ENCODE measurements around the gene BIRC7.

DNA sequence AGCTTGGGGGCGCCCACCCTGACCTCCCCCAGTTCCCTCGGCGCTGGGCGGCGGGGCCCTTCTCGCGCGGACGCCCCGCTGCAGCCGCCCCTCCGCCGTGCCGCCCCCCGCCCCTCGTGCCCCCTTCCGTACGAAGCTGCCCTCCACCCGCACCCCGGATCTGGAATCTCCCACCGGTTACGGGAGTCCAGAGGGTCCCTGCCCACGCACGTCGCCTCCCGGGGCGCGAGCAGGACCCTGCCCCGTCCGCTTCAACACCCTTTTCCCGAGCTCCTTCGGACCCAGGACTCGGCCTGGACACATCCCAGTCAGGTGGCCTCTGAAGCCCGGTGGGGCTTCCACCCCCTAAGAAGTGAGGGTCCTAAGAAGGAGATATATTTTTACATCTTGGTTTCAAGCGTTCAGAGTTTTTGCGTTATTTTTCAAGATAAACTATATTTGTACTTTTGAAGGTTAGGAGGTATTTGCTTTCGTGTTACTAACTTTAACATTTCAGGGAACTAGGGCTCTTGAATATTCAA is 37.4 kb downstream of the BIRC7 start:
- TF ChIP-seq, protein P1, sequence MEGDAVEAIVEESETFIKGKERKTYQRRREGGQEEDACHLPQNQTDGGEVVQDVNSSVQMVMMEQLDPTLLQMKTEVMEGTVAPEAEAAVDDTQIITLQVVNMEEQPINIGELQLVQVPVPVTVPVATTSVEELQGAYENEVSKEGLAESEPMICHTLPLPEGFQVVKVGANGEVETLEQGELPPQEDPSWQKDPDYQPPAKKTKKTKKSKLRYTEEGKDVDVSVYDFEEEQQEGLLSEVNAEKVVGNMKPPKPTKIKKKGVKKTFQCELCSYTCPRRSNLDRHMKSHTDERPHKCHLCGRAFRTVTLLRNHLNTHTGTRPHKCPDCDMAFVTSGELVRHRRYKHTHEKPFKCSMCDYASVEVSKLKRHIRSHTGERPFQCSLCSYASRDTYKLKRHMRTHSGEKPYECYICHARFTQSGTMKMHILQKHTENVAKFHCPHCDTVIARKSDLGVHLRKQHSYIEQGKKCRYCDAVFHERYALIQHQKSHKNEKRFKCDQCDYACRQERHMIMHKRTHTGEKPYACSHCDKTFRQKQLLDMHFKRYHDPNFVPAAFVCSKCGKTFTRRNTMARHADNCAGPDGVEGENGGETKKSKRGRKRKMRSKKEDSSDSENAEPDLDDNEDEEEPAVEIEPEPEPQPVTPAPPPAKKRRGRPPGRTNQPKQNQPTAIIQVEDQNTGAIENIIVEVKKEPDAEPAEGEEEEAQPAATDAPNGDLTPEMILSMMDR (IDR thresholded peaks at IDR 0.05), result no peak
- TF ChIP-seq POLR2A (IDR thresholded peaks at IDR 0.05), result no peak
